Astrocyte (in vitro differentiated cells and primary cell): ENCODE data around the gene SLC4A2.

ENCODE experiments used
- CTCF ChIP-seq: IDR thresholded peaks from 2 replicates; pipeline ENCODE4 v1.5.1; 2011; ENCODE audit warnings: low read depth, mild to moderate bottlenecking, inconsistent platforms, low read length, moderate library complexity; ENCODE audit not compliant: insufficient read depth
- EZH2 ChIP-seq: IDR thresholded peaks from 2 replicates; pipeline ENCODE4 v1.6.1; 2012; ENCODE audit warnings: mild to moderate bottlenecking, low read length, inconsistent platforms; ENCODE audit not compliant: insufficient read depth

GRCh38 chr7:151048911-151049463 is 10.4 kb upstream of the SLC4A2 start:
- TF ChIP-seq CTCF, result no peak
- TF ChIP-seq EZH2, result no peak
